H1 (cell line): ENCODE measurements around the gene GRID1. TPM values are rescaled to one million over a fixed set of nuclear protein-coding genes. Genes with fewer than 3 reads are reported as not detected.

Experiments used
- CTCF ChIA-PET: fragments of 300-600 bp; sonication (Branson Sonifier 250); formaldehyde crosslinking; loops from one replicate; lab custom pipeline; 2021; ENCODE audit not compliant: partially characterized antibody; lab: Charles Lee
- POLR2A ChIA-PET: fragments of 300-600 bp; sonication (Branson Sonifier 250); formaldehyde crosslinking; loops from one replicate; lab custom pipeline; 2021; ENCODE audit warnings: inconsistent platforms; ENCODE audit not compliant: partially characterized antibody; lab: Charles Lee
- DNase-seq, 2 experiments: peaks; one replicate each; pipeline versions ENCODE4 v3.0.0 to v3.0.0-alpha.2; 2010 to 2022; ENCODE audit warnings: low spot score in 2 of 2, low read depth in 1 of 2, mixed read lengths in 1 of 2
- FAIRE-seq: peaks from 2 replicates; lab custom pipeline; 2011; peaks lifted over from hg19 to GRCh38; lab: Jason Lieb, UNC
- H2AFZ ChIP-seq: 2 replicates; pipeline ENCODE4 v1.8.1; 2012; ENCODE audit warnings: low read length, inconsistent platforms
- H2AK5ac ChIP-seq: 2 replicates; pipeline ENCODE4 v1.6.1; 2013; ENCODE audit warnings: low read depth, low read length
- H2BK120ac ChIP-seq: replicated peaks from 2 replicates; pipeline ENCODE3; 2013; ENCODE audit warnings: low read depth, low read length, inconsistent platforms
- H2BK12ac ChIP-seq: 2 replicates; pipeline ENCODE4 v1.6.1; 2013; ENCODE audit warnings: low read depth, low read length
- H2BK15ac ChIP-seq: 2 replicates; pipeline ENCODE4 v1.6.1; 2013; ENCODE audit warnings: low read length
- H2BK20ac ChIP-seq: 2 replicates; pipeline ENCODE4 v1.6.1; 2013; ENCODE audit warnings: low read length
- H2BK5ac ChIP-seq: 2 replicates; pipeline ENCODE4 v1.6.1; 2013; ENCODE audit warnings: low read depth, low read length
- H3K14ac ChIP-seq: 2 replicates; pipeline ENCODE4 v1.6.1; 2013; ENCODE audit warnings: inconsistent platforms; ENCODE audit not compliant: insufficient read length
- H3K18ac ChIP-seq: 2 replicates; pipeline ENCODE4 v1.6.1; 2013; ENCODE audit warnings: low read length; ENCODE audit errors: extremely low read depth
- H3K23ac ChIP-seq: 2 replicates; pipeline ENCODE4 v1.6.1; 2013; ENCODE audit warnings: inconsistent platforms; ENCODE audit not compliant: insufficient read length
- H3K23me2 ChIP-seq: 2 replicates; pipeline ENCODE4 v1.6.1; 2013; ENCODE audit warnings: low read depth, low read length
- H3K27ac ChIP-seq: 2 replicates; pipeline ENCODE4 v1.6.1; 2011; ENCODE audit warnings: low read depth, low read length, inconsistent platforms
- H3K27me3 ChIP-seq, 4 experiments: replicated peaks in 1 of 4; 1 replicate in 1 of 4; 2 replicates in 3 of 4; pipeline versions ENCODE4 v1.6.1 to v1.8.1; 2011 to 2013; ENCODE audit warnings: low read length in 3 of 4, mild to moderate bottlenecking in 3 of 4, inconsistent platforms in 2 of 4, mixed read lengths in 2 of 4, moderate library complexity in 1 of 4; ENCODE audit not compliant: control insufficient read depth in 3 of 4, insufficient read depth in 3 of 4; ENCODE audit errors: extremely low read depth in 1 of 4
- H3K36me3 ChIP-seq, 4 experiments: 2 replicates each; pipeline versions ENCODE4 v1.6.1 to v1.8.1; 2011 to 2013; ENCODE audit warnings: mild to moderate bottlenecking in 4 of 4, low read length in 3 of 4, moderate library complexity in 2 of 4, control low read depth in 1 of 4, inconsistent platforms in 1 of 4; ENCODE audit not compliant: insufficient read depth in 4 of 4, control insufficient read depth in 2 of 4
- H3K4ac ChIP-seq: replicated peaks from 2 replicates; pipeline ENCODE3; 2013; ENCODE audit warnings: low read length, low read depth, mixed read lengths, inconsistent platforms; ENCODE audit not compliant: insufficient read length
- H3K4me1 ChIP-seq, 4 experiments: replicated peaks in 1 of 4; 1 replicate in 1 of 4; 2 replicates in 3 of 4; pipeline versions ENCODE4 v1.6.1 to v1.8.1; 2011 to 2013; ENCODE audit warnings: low read length in 3 of 4, inconsistent platforms in 2 of 4, mixed read lengths in 1 of 4; ENCODE audit not compliant: insufficient read depth in 4 of 4, control insufficient read depth in 3 of 4
- H3K4me2 ChIP-seq, 2 experiments: 2 replicates each; pipeline versions ENCODE4 v1.6.1 to v1.8.1; 2011 to 2013; ENCODE audit warnings: low read depth in 2 of 2, low read length in 2 of 2, control low read depth in 1 of 2, inconsistent platforms in 1 of 2, mild to moderate bottlenecking in 1 of 2; ENCODE audit not compliant: insufficient read depth in 1 of 2
- H3K4me3 ChIP-seq, 4 experiments: fragments of 200-600, 300-600 bp in 1 of 4; sonication (generic), shearing (Covaris generic), sonication (Bioruptor Twin) in 1 of 4; 2 replicates each; pipeline versions ENCODE4 v1.5.1 to v1.8.1; 2011 to 2016; ENCODE audit warnings: low read length in 4 of 4, low read depth in 3 of 4, control low read depth in 2 of 4, inconsistent platforms in 2 of 4, mild to moderate bottlenecking in 2 of 4, mixed read lengths in 1 of 4, moderate library complexity in 1 of 4; ENCODE audit not compliant: insufficient read depth in 2 of 4; ENCODE audit errors: extremely low read depth in 1 of 4
- H3K56ac ChIP-seq: replicated peaks from 2 replicates; pipeline ENCODE3; 2013; ENCODE audit warnings: low read depth, mild to moderate bottlenecking, mixed read lengths, low read length, inconsistent platforms; ENCODE audit not compliant: insufficient read length
- H3K79me1 ChIP-seq: 2 replicates; pipeline ENCODE4 v1.6.1; 2013; ENCODE audit warnings: low read depth, low read length, control low read depth
- H3K79me2 ChIP-seq, 2 experiments: 2 replicates each; pipeline versions ENCODE4 v1.6.1 to v1.8.1; 2012 to 2013; ENCODE audit warnings: low read length in 2 of 2, mild to moderate bottlenecking in 2 of 2, inconsistent platforms in 1 of 2; ENCODE audit not compliant: insufficient read depth in 2 of 2, control insufficient read depth in 1 of 2
- H3K9ac ChIP-seq, 4 experiments: replicated peaks in 1 of 4; 1 replicate in 1 of 4; 2 replicates in 3 of 4; pipeline versions ENCODE4 v1.6.1 to v1.8.1; 2011 to 2013; ENCODE audit warnings: low read depth in 3 of 4, low read length in 3 of 4, control low read depth in 2 of 4, mild to moderate bottlenecking in 2 of 4, moderate library complexity in 2 of 4, inconsistent platforms in 1 of 4; ENCODE audit errors: extremely low read depth in 1 of 4
- H3K9me3 ChIP-seq, 2 experiments: 2 replicates each; pipeline versions ENCODE4 v1.6.1 to v1.8.1; 2012 to 2013; ENCODE audit warnings: mild to moderate bottlenecking in 2 of 2, moderate library complexity in 2 of 2, control low read depth in 1 of 2, inconsistent platforms in 1 of 2, low read depth in 1 of 2, low read length in 1 of 2, mixed read lengths in 1 of 2; ENCODE audit not compliant: insufficient read depth in 2 of 2
- H4K20me1 ChIP-seq, 2 experiments: replicated peaks in 1 of 2; 2 replicates each; pipeline versions ENCODE3 to v1.8.1; 2011 to 2013; ENCODE audit warnings: inconsistent platforms in 2 of 2, low read length in 2 of 2, mild to moderate bottlenecking in 1 of 2; ENCODE audit not compliant: insufficient read depth in 2 of 2, control insufficient read depth in 1 of 2
- H4K5ac ChIP-seq: 2 replicates; pipeline ENCODE4 v1.6.1; 2013; ENCODE audit warnings: low read length, low read depth, mixed read lengths, inconsistent platforms; ENCODE audit not compliant: insufficient read length
- H4K8ac ChIP-seq: 2 replicates; pipeline ENCODE4 v1.8.0; 2013; ENCODE audit warnings: mild to moderate bottlenecking, moderate library complexity, low read length, inconsistent platforms; ENCODE audit not compliant: insufficient read depth; ENCODE audit errors: extremely low read depth
- H4K91ac ChIP-seq: replicated peaks from 2 replicates; pipeline ENCODE3; 2013; ENCODE audit warnings: low read length, mixed read lengths, inconsistent platforms; ENCODE audit not compliant: insufficient read length
- CBX5 ChIP-seq: fragments of 300-800, 300-1000 bp; sonication (generic); IDR thresholded peaks from 2 replicates; pipeline ENCODE4 v1.7.1; 2016; ENCODE audit warnings: antibody characterized with exemption, low read length, low read depth
- CBX8 ChIP-seq: fragments of 300-800, 300-1000 bp; sonication (generic); IDR thresholded peaks from 2 replicates; pipeline ENCODE4 v1.7.1; 2016; ENCODE audit warnings: low read depth, low read length, borderline replicate concordance
- EP300 ChIP-seq, 2 experiments: IDR thresholded peaks; 1 replicate in 1 of 2; 2 replicates in 1 of 2; pipeline ENCODE4 v1.6.1; 2011 to 2012; ENCODE audit warnings: low read depth in 2 of 2, low read length in 2 of 2, mild to moderate bottlenecking in 2 of 2, borderline replicate concordance in 1 of 2, inconsistent platforms in 1 of 2, moderate library complexity in 1 of 2
- JUN ChIP-seq: IDR thresholded peaks from 2 replicates; pipeline ENCODE4 v1.6.1; 2011; ENCODE audit warnings: low read depth, mild to moderate bottlenecking, improper control_type of control experiment, low read length
- KDM1A ChIP-seq: fragments of 200-600, 300-600 bp; sonication (generic); IDR thresholded peaks from 2 replicates; pipeline ENCODE4 v1.7.1; 2016; ENCODE audit warnings: mild to moderate bottlenecking, low read length, borderline replicate concordance
- POLR2AphosphoS5 ChIP-seq: IDR thresholded peaks from 2 replicates; pipeline ENCODE4 v1.6.1; 2011; ENCODE audit warnings: low read depth, low read length
- RNF2 ChIP-seq: fragments of 200-900, 300-1000 bp; sonication (generic); IDR thresholded peaks from 2 replicates; pipeline ENCODE4 v1.7.1; 2016; ENCODE audit warnings: borderline replicate concordance, low read depth, mild to moderate bottlenecking, antibody characterized with exemption, low read length; ENCODE audit not compliant: poor library complexity, severe bottlenecking; ENCODE audit errors: missing control alignments
- SAP30 ChIP-seq: fragments of 300-600 bp; sonication (generic); IDR thresholded peaks from 2 replicates; pipeline ENCODE4 v1.7.1; 2012; ENCODE audit warnings: low read length, moderate library complexity, mild to moderate bottlenecking, inconsistent platforms; ENCODE audit not compliant: insufficient read depth, insufficient replicate concordance
- SIRT6 ChIP-seq: IDR thresholded peaks from one replicate; pipeline ENCODE4 v1.7.1; 2012; ENCODE audit warnings: low read length, inconsistent platforms
- SP4 ChIP-seq: IDR thresholded peaks from 2 replicates; pipeline ENCODE4 v1.6.1; 2012; ENCODE audit warnings: low read length, inconsistent platforms
- SRF ChIP-seq: IDR thresholded peaks from 2 replicates; pipeline ENCODE4 v1.6.1; 2011; ENCODE audit warnings: mild to moderate bottlenecking, low read depth, low read length, moderate library complexity
- SUZ12 ChIP-seq: fragments of 200-600 bp; sonication (generic); IDR thresholded peaks from 2 replicates; pipeline ENCODE4 v1.6.1; 2012; ENCODE audit warnings: mild to moderate bottlenecking, inconsistent platforms, low read length, moderate library complexity, mixed read lengths
- TAF1 ChIP-seq: IDR thresholded peaks from 2 replicates; pipeline ENCODE4 v1.6.1; 2011; ENCODE audit warnings: mild to moderate bottlenecking, low read depth, low read length
- TCF12 ChIP-seq: IDR thresholded peaks from 2 replicates; pipeline ENCODE4 v1.6.1; 2011; ENCODE audit warnings: low read depth, mild to moderate bottlenecking, low read length
- WGBS, 2 experiments: shearing (Covaris generic) in 1 of 2; methylation state at CpG; one replicate each; pipeline versions ENCODE4 v1.1.6 to v1.1.7; 2013 to 2015; ENCODE audit warnings: low lambda C conversion rate in 2 of 2, mixed read lengths in 2 of 2, inconsistent platforms in 1 of 2, low coverage in 1 of 2, missing lambda C conversion rate in 1 of 2; ENCODE audit not compliant: insufficient replicate concordance in 2 of 2, insufficient coverage in 1 of 2, insufficient read length in 1 of 2; ENCODE audit errors: extremely low coverage in 1 of 2, missing lambda C conversion rate in 1 of 2; 5-methylcytosine and 5-hydroxymethylcytosine counted together
- polyA plus RNA-seq, 7 experiments: library from polyadenylated mRNA; depleted of rRNA in 3 of 7; stranded (reverse) in 5 of 7; unstranded in 2 of 7; fragments of >200 nt in 5 of 7; fragments of 200-250 nt in 2 of 7; gene quantifications; 1 replicate in 5 of 7; 2 replicates in 1 of 7; 4 replicates in 1 of 7; pipeline versions ENCODE4 v1.2.1 to v1.2.3, GENCODE V29; 2011 to 2013; ENCODE audit warnings: missing spikeins in 2 of 7, mixed read lengths in 2 of 7
- total RNA-seq: library from RNA; stranded (reverse); fragmentation: NEBNext Ultra II Directional; extraction: Animal tissue kit (Norgen Biotek cat#: 25700); gene quantifications from 2 replicates; pipeline ENCODE4 v1.2.1, GENCODE V29; 2021

The GRID1 gene
- total and polyA plus RNA-seq, 2 of the 8 experiments (the other 6 are each of a cell fraction or from before 2014, with no cell fraction given) = 0.22 to 0.30 TPM

DNA sequence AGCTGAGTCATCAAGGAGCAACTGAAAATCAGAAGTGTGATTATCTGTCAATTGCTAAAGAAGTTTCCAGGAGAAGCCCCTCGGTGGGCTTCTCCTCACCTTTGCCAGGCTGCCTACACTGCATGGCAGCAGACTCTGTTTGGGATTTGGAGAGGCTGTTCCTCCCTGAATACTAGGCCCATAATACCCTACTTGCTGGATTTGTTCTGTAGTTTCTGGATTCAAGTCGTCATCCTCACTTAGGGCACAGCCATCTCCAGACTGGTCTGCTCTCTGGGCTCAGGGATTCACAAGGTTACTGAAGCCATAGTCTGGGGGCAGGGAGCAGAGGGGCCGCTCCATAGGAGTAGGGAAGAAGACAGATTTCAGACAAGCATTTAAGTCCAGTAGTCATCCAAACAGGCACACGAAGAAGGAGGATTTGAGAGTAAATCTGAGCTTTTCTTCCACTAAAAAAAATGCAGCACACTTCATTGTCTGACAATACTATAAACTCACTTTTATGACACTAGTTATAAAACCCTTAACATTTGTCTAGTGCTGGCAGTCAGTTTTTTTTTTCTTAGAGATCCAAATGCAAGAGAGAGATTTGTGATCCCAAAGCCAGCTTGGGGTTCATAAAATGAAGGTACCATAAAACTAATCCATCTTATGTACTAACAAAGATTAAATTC lies 723.3 kb downstream of the GRID1 start:
- no peak overlapping the region for H2BK5ac ChIP-seq
- DNase-seq = no peak
- no peaks in the 10 kb centered on the region for H3K79me2 ChIP-seq
- no peak overlapping the region for H3K4me3 ChIP-seq
- no peak overlapping the region for H3K4me2 ChIP-seq
- no peak overlapping the region for H3K4ac ChIP-seq
- 92% methylated on average over 4 of the region's 4 CpGs; no CpG with 5 or more reads in 1 of the 2 experiments for WGBS, 2 experiments
- no peak overlapping the region for H2AK5ac ChIP-seq
- no peak overlapping the region for H2BK20ac ChIP-seq
- FAIRE-seq = no peak
- H3K23ac ChIP-seq = no peak overlapping the region
- H3K27me3 ChIP-seq = no peaks in the 10 kb centered on the region
- H3K9ac ChIP-seq = no peak overlapping the region
- H3K9me3 ChIP-seq = no peaks in the 10 kb centered on the region
- no peak overlapping the region for H2BK12ac ChIP-seq
- no peaks in the 10 kb centered on the region for H3K4me1 ChIP-seq
- no peak overlapping the region for H4K8ac ChIP-seq
- H3K36me3 ChIP-seq = no peaks in the 10 kb centered on the region
- no peak overlapping the region for H3K27ac ChIP-seq
- no peak overlapping the region for H3K56ac ChIP-seq
- no peak overlapping the region for H3K18ac ChIP-seq
- no peaks in the 10 kb centered on the region for H4K20me1 ChIP-seq
- H3K14ac ChIP-seq = no peak overlapping the region
- no peaks in the 10 kb centered on the region for H3K79me1 ChIP-seq
- H3K23me2 ChIP-seq = no peaks in the 10 kb centered on the region
- H4K91ac ChIP-seq = no peak overlapping the region
- H2BK120ac ChIP-seq = no peak overlapping the region
- H2AFZ ChIP-seq = no peak overlapping the region
- no peak overlapping the region for H2BK15ac ChIP-seq
- ChIA-PET POLR2A (no interaction called here), CTCF (interaction anchor here (0.8 to 1.2 kb wide), 2 partner anchors 12 to 29 kb away, joined by 3 read pairs; no protein-coding TSS in a partner anchor)
- no peak overlapping the region for H4K5ac ChIP-seq
- TF ChIP-seq POLR2AphosphoS5 (no peak), CBX5 (no peak), SUZ12 (no peak), SP4 (no peak), TAF1 (no peak), SIRT6 (no peak), KDM1A (no peak), CBX8 (no peak), SAP30 (no peak), SRF (no peak), EP300 (IDR thresholded peaks at IDR 0.05; ENCODE audit: borderline replicate concordance in 1 of 2, low read depth in 2 of 2, low read length in 2 of 2) (no peak), TCF12 (no peak), JUN (no peak), RNF2 (no peak)
